ENCODE results near the gene CHURC1. TPM values are rescaled to one million over a fixed set of nuclear protein-coding genes. Genes with fewer than 3 reads are reported as not detected.

CHURC1 gene
- total RNA-seq, 4 donors from 2014 or later, result 35.1 to 121 (median 62.4) TPM

- Histone ChIP-seq H3K27me3 (no peaks in the 10 kb centered on the region), H3K36me3 (no peaks in the 10 kb centered on the region), H3K4me1 (no peaks in the 10 kb centered on the region), H3K9me3 (no peaks in the 10 kb centered on the region), H3K4me3 (no peak overlapping the region), H3K27ac (no peak overlapping the region)
- DNase-seq, result no peak
- TF ChIP-seq CTCF (IDR thresholded peaks at IDR 0.05) (no peak), POLR2A (IDR thresholded peaks at IDR 0.05) (no peak)
- intact Hi-C loops (cut with DNase I; ENCODE audit: low total_unique reads), result no loop called here
Measured at GRCh38 chr14:64927031-64927430, 12.8 kb downstream of the CHURC1 start.

- TF ChIP-seq CTCF (IDR thresholded peaks at IDR 0.05) (no peak), POLR2A (IDR thresholded peaks at IDR 0.05) (no peak)
- Histone ChIP-seq H3K36me3 (no peaks in the 10 kb centered on the region), H3K9me3 (no peaks in the 10 kb centered on the region), H3K27ac (peak overlapping the region in 1 of 2 donors; percentile 9), H3K4me1 (no peaks in the 10 kb centered on the region), H3K4me3 (no peak overlapping the region), H3K27me3 (no peaks in the 10 kb centered on the region)
- intact Hi-C loops (cut with DNase I; ENCODE audit: low total_unique reads), result no loop called here
- no peak for DNase-seq
Measured at GRCh38 chr14:64928239-64929013, 14.2 kb downstream of the CHURC1 start.

- intact Hi-C loops (cut with DNase I; ENCODE audit: low total_unique reads), result no loop called here
- no peaks in the 10 kb centered on the region for H3K27me3 ChIP-seq
- H3K4me3 ChIP-seq, result no peak overlapping the region
- no peak for TF ChIP-seq POLR2A (IDR thresholded peaks at IDR 0.05)
- TF ChIP-seq CTCF (IDR thresholded peaks at IDR 0.05), result no peak
- H3K36me3 ChIP-seq, result no peaks in the 10 kb centered on the region
- H3K27ac ChIP-seq, result peak overlapping the region in 1 of 2 donors; percentile 9
- no peak for DNase-seq
- no peaks in the 10 kb centered on the region for H3K9me3 ChIP-seq
- H3K4me1 ChIP-seq, result no peaks in the 10 kb centered on the region
Measured at GRCh38 chr14:64929014-64929359, 14.7 kb downstream of the CHURC1 start.

GRCh38 chr14:64930085-64930843 lies 16.0 kb downstream of the CHURC1 start:
- DNase-seq, result no peak
- no peak for TF ChIP-seq POLR2A (IDR thresholded peaks at IDR 0.05)
- no peak for TF ChIP-seq CTCF (IDR thresholded peaks at IDR 0.05)
- Histone ChIP-seq H3K4me3 (no peak overlapping the region), H3K4me1 (no peaks in the 10 kb centered on the region), H3K27me3 (no peaks in the 10 kb centered on the region), H3K9me3 (no peaks in the 10 kb centered on the region), H3K27ac (peak overlapping the region in 1 of 2 donors; percentile 8), H3K36me3 (no peaks in the 10 kb centered on the region)
- intact Hi-C loops (cut with DNase I; ENCODE audit: low total_unique reads), result no loop called here

GRCh38 chr14:64931123-64931522 lies 16.9 kb downstream of the CHURC1 start:
- DNase-seq, result no peak
- Histone ChIP-seq H3K9me3 (no peaks in the 10 kb centered on the region), H3K27ac (peak overlapping the region in 1 of 2 donors; percentile 19), H3K4me3 (no peak overlapping the region), H3K36me3 (no peaks in the 10 kb centered on the region), H3K4me1 (no peaks in the 10 kb centered on the region), H3K27me3 (no peaks in the 10 kb centered on the region)
- intact Hi-C loops (cut with DNase I; ENCODE audit: low total_unique reads), result no loop called here
- TF ChIP-seq POLR2A (IDR thresholded peaks at IDR 0.05) (no peak), CTCF (IDR thresholded peaks at IDR 0.05) (no peak)

Data from uterus (tissue), 4 donors.